ENCODE data around the gene FLOT1. TPM values are rescaled to one million over a fixed set of nuclear protein-coding genes. Genes with fewer than 3 reads are reported as not detected.

Gene FLOT1
- total and polyA plus RNA-seq, 2 of the 13 experiments (the other 11 are each of a cell fraction or from before 2014, with no cell fraction given) = 82.3 to 130 TPM

DNA sequence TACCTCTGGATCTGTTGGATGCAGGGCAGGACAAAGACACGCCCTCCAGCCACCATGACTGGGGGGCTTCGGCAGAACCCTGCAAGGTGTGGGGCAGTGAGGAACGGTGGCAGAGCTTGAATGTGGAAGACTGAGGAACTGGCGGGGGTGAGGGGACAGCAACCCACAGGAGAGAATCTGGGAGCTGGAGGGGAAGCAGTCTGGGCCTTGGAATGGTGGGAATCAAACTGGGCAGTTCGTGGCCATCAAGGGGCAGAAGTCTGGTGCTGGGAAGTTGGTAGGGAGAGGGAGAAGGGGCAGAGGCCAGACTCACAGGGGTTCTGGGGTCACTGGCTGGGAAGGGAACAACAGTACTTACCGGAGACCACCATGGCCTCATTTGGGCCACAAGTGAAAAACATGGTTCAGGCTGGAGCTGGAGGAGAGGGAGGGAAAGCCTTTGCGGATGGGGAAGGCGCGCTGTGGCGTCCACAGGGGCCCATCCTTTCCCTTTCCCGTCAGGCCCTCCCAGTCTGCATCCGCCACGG lies 635 bp downstream of the FLOT1 start (continued):
- TF ChIP-seq, protein P1, sequence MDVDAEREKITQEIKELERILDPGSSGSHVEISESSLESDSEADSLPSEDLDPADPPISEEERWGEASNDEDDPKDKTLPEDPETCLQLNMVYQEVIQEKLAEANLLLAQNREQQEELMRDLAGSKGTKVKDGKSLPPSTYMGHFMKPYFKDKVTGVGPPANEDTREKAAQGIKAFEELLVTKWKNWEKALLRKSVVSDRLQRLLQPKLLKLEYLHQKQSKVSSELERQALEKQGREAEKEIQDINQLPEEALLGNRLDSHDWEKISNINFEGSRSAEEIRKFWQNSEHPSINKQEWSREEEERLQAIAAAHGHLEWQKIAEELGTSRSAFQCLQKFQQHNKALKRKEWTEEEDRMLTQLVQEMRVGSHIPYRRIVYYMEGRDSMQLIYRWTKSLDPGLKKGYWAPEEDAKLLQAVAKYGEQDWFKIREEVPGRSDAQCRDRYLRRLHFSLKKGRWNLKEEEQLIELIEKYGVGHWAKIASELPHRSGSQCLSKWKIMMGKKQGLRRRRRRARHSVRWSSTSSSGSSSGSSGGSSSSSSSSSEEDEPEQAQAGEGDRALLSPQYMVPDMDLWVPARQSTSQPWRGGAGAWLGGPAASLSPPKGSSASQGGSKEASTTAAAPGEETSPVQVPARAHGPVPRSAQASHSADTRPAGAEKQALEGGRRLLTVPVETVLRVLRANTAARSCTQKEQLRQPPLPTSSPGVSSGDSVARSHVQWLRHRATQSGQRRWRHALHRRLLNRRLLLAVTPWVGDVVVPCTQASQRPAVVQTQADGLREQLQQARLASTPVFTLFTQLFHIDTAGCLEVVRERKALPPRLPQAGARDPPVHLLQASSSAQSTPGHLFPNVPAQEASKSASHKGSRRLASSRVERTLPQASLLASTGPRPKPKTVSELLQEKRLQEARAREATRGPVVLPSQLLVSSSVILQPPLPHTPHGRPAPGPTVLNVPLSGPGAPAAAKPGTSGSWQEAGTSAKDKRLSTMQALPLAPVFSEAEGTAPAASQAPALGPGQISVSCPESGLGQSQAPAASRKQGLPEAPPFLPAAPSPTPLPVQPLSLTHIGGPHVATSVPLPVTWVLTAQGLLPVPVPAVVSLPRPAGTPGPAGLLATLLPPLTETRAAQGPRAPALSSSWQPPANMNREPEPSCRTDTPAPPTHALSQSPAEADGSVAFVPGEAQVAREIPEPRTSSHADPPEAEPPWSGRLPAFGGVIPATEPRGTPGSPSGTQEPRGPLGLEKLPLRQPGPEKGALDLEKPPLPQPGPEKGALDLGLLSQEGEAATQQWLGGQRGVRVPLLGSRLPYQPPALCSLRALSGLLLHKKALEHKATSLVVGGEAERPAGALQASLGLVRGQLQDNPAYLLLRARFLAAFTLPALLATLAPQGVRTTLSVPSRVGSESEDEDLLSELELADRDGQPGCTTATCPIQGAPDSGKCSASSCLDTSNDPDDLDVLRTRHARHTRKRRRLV (CRISPR knock-in tag; IDR thresholded peaks at IDR 0.05) = no peak
- TF ChIP-seq, protein P2, sequence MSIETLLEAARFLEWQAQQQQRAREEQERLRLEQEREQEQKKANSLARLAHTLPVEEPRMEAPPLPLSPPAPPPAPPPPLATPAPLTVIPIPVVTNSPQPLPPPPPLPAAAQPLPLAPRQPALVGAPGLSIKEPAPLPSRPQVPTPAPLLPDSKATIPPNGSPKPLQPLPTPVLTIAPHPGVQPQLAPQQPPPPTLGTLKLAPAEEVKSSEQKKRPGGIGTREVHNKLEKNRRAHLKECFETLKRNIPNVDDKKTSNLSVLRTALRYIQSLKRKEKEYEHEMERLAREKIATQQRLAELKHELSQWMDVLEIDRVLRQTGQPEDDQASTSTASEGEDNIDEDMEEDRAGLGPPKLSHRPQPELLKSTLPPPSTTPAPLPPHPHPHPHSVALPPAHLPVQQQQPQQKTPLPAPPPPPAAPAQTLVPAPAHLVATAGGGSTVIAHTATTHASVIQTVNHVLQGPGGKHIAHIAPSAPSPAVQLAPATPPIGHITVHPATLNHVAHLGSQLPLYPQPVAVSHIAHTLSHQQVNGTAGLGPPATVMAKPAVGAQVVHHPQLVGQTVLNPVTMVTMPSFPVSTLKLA (IDR thresholded peaks at IDR 0.05) = no peak
- TF ChIP-seq SNAI1 (CRISPR knock-in tag; IDR thresholded peaks at IDR 0.05; ENCODE audit: borderline replicate concordance) (no peak), PPARG (CRISPR knock-in tag; conservative IDR thresholded peaks at IDR 0.05) (no peak), TBX2 (CRISPR knock-in tag; IDR thresholded peaks at IDR 0.05; ENCODE audit: borderline replicate concordance) (no peak), ZNF737 (CRISPR knock-in tag; IDR thresholded peaks at IDR 0.05; ENCODE audit: borderline replicate concordance) (no peak), IRF2 (CRISPR knock-in tag; IDR thresholded peaks at IDR 0.05) (no peak; the same call in 1 of the 2 replicates), SIX4 (CRISPR knock-in tag; IDR thresholded peaks at IDR 0.05) (0 out of 2 replicates have a peak, but pooled peaks have one; percentile 10), ATRX (CRISPR knock-in tag; IDR thresholded peaks at IDR 0.05; ENCODE audit: borderline replicate concordance) (no peak), PCBP1 (IDR thresholded peaks at IDR 0.05; ENCODE audit: borderline replicate concordance, low read depth, low read length) (no peak), KDM1A (CRISPR knock-in tag; IDR thresholded peaks at IDR 0.05) (no peak), MXD4 (CRISPR knock-in tag; IDR thresholded peaks at IDR 0.05) (no peak), ZBTB21 (CRISPR knock-in tag; IDR thresholded peaks at IDR 0.05) (no peak), ZNF331 (CRISPR knock-in tag; IDR thresholded peaks at IDR 0.05) (no peak), ZNF160 (CRISPR knock-in tag; IDR thresholded peaks at IDR 0.05) (no peak)
- TF ChIP-seq, protein P3, sequence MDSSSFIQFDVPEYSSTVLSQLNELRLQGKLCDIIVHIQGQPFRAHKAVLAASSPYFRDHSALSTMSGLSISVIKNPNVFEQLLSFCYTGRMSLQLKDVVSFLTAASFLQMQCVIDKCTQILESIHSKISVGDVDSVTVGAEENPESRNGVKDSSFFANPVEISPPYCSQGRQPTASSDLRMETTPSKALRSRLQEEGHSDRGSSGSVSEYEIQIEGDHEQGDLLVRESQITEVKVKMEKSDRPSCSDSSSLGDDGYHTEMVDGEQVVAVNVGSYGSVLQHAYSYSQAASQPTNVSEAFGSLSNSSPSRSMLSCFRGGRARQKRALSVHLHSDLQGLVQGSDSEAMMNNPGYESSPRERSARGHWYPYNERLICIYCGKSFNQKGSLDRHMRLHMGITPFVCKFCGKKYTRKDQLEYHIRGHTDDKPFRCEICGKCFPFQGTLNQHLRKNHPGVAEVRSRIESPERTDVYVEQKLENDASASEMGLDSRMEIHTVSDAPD (CRISPR knock-in tag; IDR thresholded peaks at IDR 0.05) = 0 out of 2 replicates have a peak, but pooled peaks have one; percentile 7
- TF ChIP-seq, protein P4, sequence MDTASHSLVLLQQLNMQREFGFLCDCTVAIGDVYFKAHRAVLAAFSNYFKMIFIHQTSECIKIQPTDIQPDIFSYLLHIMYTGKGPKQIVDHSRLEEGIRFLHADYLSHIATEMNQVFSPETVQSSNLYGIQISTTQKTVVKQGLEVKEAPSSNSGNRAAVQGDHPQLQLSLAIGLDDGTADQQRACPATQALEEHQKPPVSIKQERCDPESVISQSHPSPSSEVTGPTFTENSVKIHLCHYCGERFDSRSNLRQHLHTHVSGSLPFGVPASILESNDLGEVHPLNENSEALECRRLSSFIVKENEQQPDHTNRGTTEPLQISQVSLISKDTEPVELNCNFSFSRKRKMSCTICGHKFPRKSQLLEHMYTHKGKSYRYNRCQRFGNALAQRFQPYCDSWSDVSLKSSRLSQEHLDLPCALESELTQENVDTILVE (CRISPR knock-in tag; IDR thresholded peaks at IDR 0.05) = no peak
- TF ChIP-seq, protein P5, sequence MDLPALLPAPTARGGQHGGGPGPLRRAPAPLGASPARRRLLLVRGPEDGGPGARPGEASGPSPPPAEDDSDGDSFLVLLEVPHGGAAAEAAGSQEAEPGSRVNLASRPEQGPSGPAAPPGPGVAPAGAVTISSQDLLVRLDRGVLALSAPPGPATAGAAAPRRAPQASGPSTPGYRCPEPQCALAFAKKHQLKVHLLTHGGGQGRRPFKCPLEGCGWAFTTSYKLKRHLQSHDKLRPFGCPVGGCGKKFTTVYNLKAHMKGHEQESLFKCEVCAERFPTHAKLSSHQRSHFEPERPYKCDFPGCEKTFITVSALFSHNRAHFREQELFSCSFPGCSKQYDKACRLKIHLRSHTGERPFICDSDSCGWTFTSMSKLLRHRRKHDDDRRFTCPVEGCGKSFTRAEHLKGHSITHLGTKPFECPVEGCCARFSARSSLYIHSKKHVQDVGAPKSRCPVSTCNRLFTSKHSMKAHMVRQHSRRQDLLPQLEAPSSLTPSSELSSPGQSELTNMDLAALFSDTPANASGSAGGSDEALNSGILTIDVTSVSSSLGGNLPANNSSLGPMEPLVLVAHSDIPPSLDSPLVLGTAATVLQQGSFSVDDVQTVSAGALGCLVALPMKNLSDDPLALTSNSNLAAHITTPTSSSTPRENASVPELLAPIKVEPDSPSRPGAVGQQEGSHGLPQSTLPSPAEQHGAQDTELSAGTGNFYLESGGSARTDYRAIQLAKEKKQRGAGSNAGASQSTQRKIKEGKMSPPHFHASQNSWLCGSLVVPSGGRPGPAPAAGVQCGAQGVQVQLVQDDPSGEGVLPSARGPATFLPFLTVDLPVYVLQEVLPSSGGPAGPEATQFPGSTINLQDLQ (CRISPR knock-in tag; IDR thresholded peaks at IDR 0.05) = 0 out of 2 replicates have a peak, but pooled peaks have one; percentile 45
